Neural cell (in vitro differentiated cells): ENCODE results near the gene KSR2.

Source experiments
- TF ChIP-seq, protein P1 (sequence below): fragments of 450-650 bp; IDR thresholded peaks from 2 replicates; pipeline ENCODE4 v1.5.1; 2014; ENCODE audit warnings: antibody characterized with exemption, mild to moderate bottlenecking, moderate library complexity; ENCODE audit not compliant: poor library complexity, severe bottlenecking
- TF ChIP-seq, protein P2 (sequence below): IDR thresholded peaks from 2 replicates; pipeline ENCODE4 v1.6.1; 2012; ENCODE audit warnings: borderline replicate concordance

DNA sequence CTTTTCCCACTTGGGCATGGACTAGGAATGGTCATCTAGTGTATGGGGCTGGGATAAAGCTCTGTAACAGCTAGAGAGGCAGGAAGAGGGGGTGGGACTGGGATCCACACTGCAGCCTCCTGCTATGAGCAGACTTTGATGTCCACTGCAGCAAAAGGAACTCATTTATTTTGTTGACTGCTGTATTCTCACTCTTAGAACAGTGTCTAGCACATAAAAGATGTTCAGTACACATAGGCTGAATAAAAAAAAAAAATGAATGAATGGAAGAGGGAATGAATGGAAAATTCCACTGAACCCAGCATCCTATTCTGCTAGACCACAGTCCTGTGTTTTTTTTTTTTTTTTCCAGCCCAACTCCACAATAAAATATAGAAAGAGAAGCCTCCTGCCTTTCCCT lies 501.2 kb downstream of the KSR2 start:
- TF ChIP-seq, protein P1, sequence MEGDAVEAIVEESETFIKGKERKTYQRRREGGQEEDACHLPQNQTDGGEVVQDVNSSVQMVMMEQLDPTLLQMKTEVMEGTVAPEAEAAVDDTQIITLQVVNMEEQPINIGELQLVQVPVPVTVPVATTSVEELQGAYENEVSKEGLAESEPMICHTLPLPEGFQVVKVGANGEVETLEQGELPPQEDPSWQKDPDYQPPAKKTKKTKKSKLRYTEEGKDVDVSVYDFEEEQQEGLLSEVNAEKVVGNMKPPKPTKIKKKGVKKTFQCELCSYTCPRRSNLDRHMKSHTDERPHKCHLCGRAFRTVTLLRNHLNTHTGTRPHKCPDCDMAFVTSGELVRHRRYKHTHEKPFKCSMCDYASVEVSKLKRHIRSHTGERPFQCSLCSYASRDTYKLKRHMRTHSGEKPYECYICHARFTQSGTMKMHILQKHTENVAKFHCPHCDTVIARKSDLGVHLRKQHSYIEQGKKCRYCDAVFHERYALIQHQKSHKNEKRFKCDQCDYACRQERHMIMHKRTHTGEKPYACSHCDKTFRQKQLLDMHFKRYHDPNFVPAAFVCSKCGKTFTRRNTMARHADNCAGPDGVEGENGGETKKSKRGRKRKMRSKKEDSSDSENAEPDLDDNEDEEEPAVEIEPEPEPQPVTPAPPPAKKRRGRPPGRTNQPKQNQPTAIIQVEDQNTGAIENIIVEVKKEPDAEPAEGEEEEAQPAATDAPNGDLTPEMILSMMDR: no peak
- TF ChIP-seq, protein P2, sequence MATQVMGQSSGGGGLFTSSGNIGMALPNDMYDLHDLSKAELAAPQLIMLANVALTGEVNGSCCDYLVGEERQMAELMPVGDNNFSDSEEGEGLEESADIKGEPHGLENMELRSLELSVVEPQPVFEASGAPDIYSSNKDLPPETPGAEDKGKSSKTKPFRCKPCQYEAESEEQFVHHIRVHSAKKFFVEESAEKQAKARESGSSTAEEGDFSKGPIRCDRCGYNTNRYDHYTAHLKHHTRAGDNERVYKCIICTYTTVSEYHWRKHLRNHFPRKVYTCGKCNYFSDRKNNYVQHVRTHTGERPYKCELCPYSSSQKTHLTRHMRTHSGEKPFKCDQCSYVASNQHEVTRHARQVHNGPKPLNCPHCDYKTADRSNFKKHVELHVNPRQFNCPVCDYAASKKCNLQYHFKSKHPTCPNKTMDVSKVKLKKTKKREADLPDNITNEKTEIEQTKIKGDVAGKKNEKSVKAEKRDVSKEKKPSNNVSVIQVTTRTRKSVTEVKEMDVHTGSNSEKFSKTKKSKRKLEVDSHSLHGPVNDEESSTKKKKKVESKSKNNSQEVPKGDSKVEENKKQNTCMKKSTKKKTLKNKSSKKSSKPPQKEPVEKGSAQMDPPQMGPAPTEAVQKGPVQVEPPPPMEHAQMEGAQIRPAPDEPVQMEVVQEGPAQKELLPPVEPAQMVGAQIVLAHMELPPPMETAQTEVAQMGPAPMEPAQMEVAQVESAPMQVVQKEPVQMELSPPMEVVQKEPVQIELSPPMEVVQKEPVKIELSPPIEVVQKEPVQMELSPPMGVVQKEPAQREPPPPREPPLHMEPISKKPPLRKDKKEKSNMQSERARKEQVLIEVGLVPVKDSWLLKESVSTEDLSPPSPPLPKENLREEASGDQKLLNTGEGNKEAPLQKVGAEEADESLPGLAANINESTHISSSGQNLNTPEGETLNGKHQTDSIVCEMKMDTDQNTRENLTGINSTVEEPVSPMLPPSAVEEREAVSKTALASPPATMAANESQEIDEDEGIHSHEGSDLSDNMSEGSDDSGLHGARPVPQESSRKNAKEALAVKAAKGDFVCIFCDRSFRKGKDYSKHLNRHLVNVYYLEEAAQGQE: no peak
